Astrocyte of the cerebellum (primary cell): ENCODE data around the gene NCOA1.
"Not testable (repeated sequence)": the region's sequence is repeated elsewhere in the genome, so short reads cannot be mapped to it uniquely, and the experiment has no call there.

ENCODE experiments used
- DNase-seq: peaks from one replicate; pipeline ENCODE4 v3.0.0-alpha.2; 2011; ENCODE audit warnings: low read depth
- H3K4me3 ChIP-seq: 2 replicates; pipeline ENCODE4 v1.5.1; 2011; ENCODE audit warnings: mild to moderate bottlenecking, low read depth, low read length, moderate library complexity
- CTCF ChIP-seq: IDR thresholded peaks from 2 replicates; pipeline ENCODE4 v1.5.1; 2012; ENCODE audit warnings: low read length, low read depth, moderate library complexity, mild to moderate bottlenecking; ENCODE audit errors: missing control alignments
- in situ Hi-C: cut with HindIII; loops from 2 replicates; pipeline ENCODE4 v1.10.0; 2017; ENCODE audit warnings: low sequenced_read_pairs

NCOA1 gene

GRCh38 chr2:24541621-24542020 is 50.6 kb downstream of the NCOA1 start:
- in situ Hi-C loops = no loop called here
- TF ChIP-seq CTCF = no peak

GRCh38 chr2:24542269-24542872 is 51.3 kb downstream of the NCOA1 start:
- H3K4me3 ChIP-seq = no peak overlapping the region
- in situ Hi-C loops = no loop called here
- TF ChIP-seq CTCF = no peak
- no peak for DNase-seq

More at GRCh38 chr2:24541621-24542020, 50.6 kb downstream of the NCOA1 start:
- no peak overlapping the region for H3K4me3 ChIP-seq
- DNase-seq = no peak

GRCh38 chr2:24543252-24543651 is 52.2 kb downstream of the NCOA1 start:
- DNase-seq = no peak
- in situ Hi-C loops = no loop called here
- H3K4me3 ChIP-seq = no peak overlapping the region
- TF ChIP-seq CTCF = no peak

GRCh38 chr2:24544456-24545115 is 53.5 kb downstream of the NCOA1 start:
- in situ Hi-C loops = no loop called here
- DNase-seq = no peak
- no peak for TF ChIP-seq CTCF
- no peak overlapping the region for H3K4me3 ChIP-seq

- no peak for TF ChIP-seq CTCF
- in situ Hi-C loops = no loop called here
- no peak for DNase-seq
- H3K4me3 ChIP-seq = no peak overlapping the region
Observed at GRCh38 chr2:24546669-24547068, 55.6 kb downstream of the NCOA1 start.

- TF ChIP-seq CTCF = no peak
- in situ Hi-C loops = no loop called here
- no peak for DNase-seq
- H3K4me3 ChIP-seq = no peak overlapping the region
Observed at GRCh38 chr2:24548058-24548457, 57.0 kb downstream of the NCOA1 start.

- H3K4me3 ChIP-seq, DNase-seq, in situ Hi-C loops: not testable (repeated sequence)
Observed at GRCh38 chr2:24550301-24550700, 59.2 kb downstream of the NCOA1 start.
